OCI-LY7 (cell line): ENCODE results near the gene SEZ6L.

Source experiments
- EZH2phosphoT487 ChIP-seq: fragments of 200-600 bp; sonication (generic); IDR thresholded peaks from 2 replicates; pipeline ENCODE4 v1.6.1; 2018; ENCODE audit warnings: low read depth, borderline replicate concordance, mild to moderate bottlenecking, mixed run types, antibody characterized with exemption, low read length, moderate library complexity, mixed read lengths
- TF ChIP-seq, protein P1 (sequence below): fragments of 200-600 bp; sonication (generic); conservative IDR thresholded peaks from 2 replicates; pipeline ENCODE4 v1.5.1; 2014; ENCODE audit warnings: mild to moderate bottlenecking, antibody characterized with exemption, low read length, moderate library complexity, mixed read lengths

- TF ChIP-seq, protein P1, sequence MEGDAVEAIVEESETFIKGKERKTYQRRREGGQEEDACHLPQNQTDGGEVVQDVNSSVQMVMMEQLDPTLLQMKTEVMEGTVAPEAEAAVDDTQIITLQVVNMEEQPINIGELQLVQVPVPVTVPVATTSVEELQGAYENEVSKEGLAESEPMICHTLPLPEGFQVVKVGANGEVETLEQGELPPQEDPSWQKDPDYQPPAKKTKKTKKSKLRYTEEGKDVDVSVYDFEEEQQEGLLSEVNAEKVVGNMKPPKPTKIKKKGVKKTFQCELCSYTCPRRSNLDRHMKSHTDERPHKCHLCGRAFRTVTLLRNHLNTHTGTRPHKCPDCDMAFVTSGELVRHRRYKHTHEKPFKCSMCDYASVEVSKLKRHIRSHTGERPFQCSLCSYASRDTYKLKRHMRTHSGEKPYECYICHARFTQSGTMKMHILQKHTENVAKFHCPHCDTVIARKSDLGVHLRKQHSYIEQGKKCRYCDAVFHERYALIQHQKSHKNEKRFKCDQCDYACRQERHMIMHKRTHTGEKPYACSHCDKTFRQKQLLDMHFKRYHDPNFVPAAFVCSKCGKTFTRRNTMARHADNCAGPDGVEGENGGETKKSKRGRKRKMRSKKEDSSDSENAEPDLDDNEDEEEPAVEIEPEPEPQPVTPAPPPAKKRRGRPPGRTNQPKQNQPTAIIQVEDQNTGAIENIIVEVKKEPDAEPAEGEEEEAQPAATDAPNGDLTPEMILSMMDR = no peak
- TF ChIP-seq EZH2phosphoT487 = no peak
Observed at GRCh38 chr22:26383968-26384556, 214.8 kb downstream of the SEZ6L start.
